Gastroesophageal sphincter (tissue), 3 donors: ENCODE results near the gene NPRL2.

Source experiments
- EP300 ChIP-seq: sonication (generic); formaldehyde crosslinking; IDR thresholded peaks from one replicate; pipeline ENCODE4 v1.6.1; 2017; ENCODE audit warnings: antibody characterized with exemption, mild to moderate bottlenecking
- POLR2A ChIP-seq, 2 donors: fragments of 450-650 bp; IDR thresholded peaks; one replicate each; pipeline ENCODE4 v1.6.1; 2017; ENCODE audit warnings: antibody characterized with exemption in 2 of 2, mild to moderate bottlenecking in 2 of 2, moderate library complexity in 1 of 2
- POLR2AphosphoS5 ChIP-seq: sonication (generic); formaldehyde crosslinking; IDR thresholded peaks from one replicate; pipeline ENCODE4 v1.6.1; 2017; ENCODE audit warnings: antibody characterized with exemption
- TF ChIP-seq, protein P1 (sequence below), 4 experiments: fragments of 200-600 bp in 2 of 4; fragments of 450-650 bp in 2 of 4; sonication (generic) in 1 of 4; IDR thresholded peaks; one replicate each; pipeline ENCODE4 v1.5.1; 2017 to 2019; ENCODE audit warnings: antibody characterized with exemption in 4 of 4, mild to moderate bottlenecking in 2 of 4, moderate library complexity in 2 of 4

DNA sequence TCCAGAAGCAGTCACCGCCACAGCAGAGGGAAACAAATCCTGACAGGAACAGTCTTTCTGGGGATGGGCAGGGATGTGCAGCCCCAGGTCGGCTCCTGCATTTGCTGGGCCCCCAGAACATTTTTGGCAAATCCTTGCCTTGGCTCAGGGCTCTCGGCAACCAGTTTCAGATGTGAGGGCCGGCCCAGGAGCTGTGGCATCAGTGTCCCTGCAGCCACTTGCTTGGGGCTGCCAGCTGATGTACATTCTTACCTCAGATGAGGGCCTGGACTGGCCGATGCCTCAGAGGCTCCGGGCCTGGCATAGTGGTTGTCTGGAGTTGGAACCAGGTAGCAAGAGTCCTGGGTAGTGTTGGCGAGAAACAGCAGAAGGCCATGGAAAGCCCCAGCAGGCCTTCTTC is 4.3 kb upstream of the NPRL2 start:
- TF ChIP-seq, protein P1, sequence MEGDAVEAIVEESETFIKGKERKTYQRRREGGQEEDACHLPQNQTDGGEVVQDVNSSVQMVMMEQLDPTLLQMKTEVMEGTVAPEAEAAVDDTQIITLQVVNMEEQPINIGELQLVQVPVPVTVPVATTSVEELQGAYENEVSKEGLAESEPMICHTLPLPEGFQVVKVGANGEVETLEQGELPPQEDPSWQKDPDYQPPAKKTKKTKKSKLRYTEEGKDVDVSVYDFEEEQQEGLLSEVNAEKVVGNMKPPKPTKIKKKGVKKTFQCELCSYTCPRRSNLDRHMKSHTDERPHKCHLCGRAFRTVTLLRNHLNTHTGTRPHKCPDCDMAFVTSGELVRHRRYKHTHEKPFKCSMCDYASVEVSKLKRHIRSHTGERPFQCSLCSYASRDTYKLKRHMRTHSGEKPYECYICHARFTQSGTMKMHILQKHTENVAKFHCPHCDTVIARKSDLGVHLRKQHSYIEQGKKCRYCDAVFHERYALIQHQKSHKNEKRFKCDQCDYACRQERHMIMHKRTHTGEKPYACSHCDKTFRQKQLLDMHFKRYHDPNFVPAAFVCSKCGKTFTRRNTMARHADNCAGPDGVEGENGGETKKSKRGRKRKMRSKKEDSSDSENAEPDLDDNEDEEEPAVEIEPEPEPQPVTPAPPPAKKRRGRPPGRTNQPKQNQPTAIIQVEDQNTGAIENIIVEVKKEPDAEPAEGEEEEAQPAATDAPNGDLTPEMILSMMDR (IDR thresholded peaks at IDR 0.05), result no peak
- TF ChIP-seq POLR2AphosphoS5 (no peak), POLR2A (IDR thresholded peaks at IDR 0.05) (no peak), EP300 (no peak)
